Muscle of leg (tissue), 9 donors: ENCODE results near the gene SLC25A19. TPM values are rescaled to one million over a fixed set of nuclear protein-coding genes. Genes with fewer than 3 reads are reported as not detected.

Experiments
- polyA plus RNA-seq, 8 donors: library from polyadenylated mRNA; unstranded; fragments of 120-200 nt; gene quantifications; one replicate each; pipeline versions ENCODE4 v1.2.1 to v1.2.3, GENCODE V29; 2013; ENCODE audit warnings: inconsistent platforms in 1 of 8, low replicate concordance in 1 of 8; ENCODE audit not compliant: insufficient read length in 8 of 8, insufficient read depth in 1 of 8
- total RNA-seq: library from RNA; stranded (reverse); fragments of 120-200 nt; gene quantifications from one replicate; pipeline ENCODE4 v1.2.4, GENCODE V29; 2013

The SLC25A19 gene
- total and polyA plus RNA-seq, 9 donors: 6.1 to 8.3 (median 7.2) TPM

Other genes starting within 250 kb of the SLC25A19 start
- gene ATP5PD, start 242.5 kb downstream of the SLC25A19 start, total RNA-seq: 332 TPM
- 100 to 1,000 TPM; 216 to 280 (median 246) TPM for gene ATP5PD, start 242.5 kb downstream of the SLC25A19 start, polyA plus RNA-seq
- 16.8 TPM for gene KCTD2, start 242.2 kb downstream of the SLC25A19 start, total RNA-seq
- gene KCTD2, start 242.2 kb downstream of the SLC25A19 start, polyA plus RNA-seq: 10 to 100 TPM; 19.8 to 24.7 (median 22.2) TPM
- gene SLC16A5, start 201.5 kb downstream of the SLC25A19 start, total RNA-seq: 4.4 TPM
- gene SLC16A5, start 201.5 kb downstream of the SLC25A19 start, polyA plus RNA-seq: 10 to 100 TPM in 2 of 8 donors, 1 to 10 TPM in 6; 7.8 to 12.7 (median 8.4) TPM
- 2.4 TPM for gene ARMC7, start 179.5 kb downstream of the SLC25A19 start, total RNA-seq
- 1 to 10 TPM; 6.2 to 7.9 (median 7.5) TPM for gene ARMC7, start 179.5 kb downstream of the SLC25A19 start, polyA plus RNA-seq
- 55.6 TPM for gene NT5C, start 157.7 kb downstream of the SLC25A19 start, total RNA-seq
- 10 to 100 TPM; 38.3 to 53.8 (median 42.4) TPM for gene NT5C, start 157.7 kb downstream of the SLC25A19 start, polyA plus RNA-seq
- 138 TPM for gene JPT1, start 134.9 kb downstream of the SLC25A19 start, total RNA-seq
- gene JPT1, start 134.9 kb downstream of the SLC25A19 start, polyA plus RNA-seq: 100 to 1,000 TPM; 223 to 361 (median 294) TPM
- gene SUMO2, start 106.5 kb downstream of the SLC25A19 start, total RNA-seq: 242 TPM
- gene SUMO2, start 106.5 kb downstream of the SLC25A19 start, polyA plus RNA-seq: 100 to 1,000 TPM; 340 to 477 (median 387) TPM
- gene NUP85, start 83.8 kb downstream of the SLC25A19 start, total RNA-seq: 33.5 TPM
- 10 to 100 TPM; 35.1 to 51.2 (median 44.3) TPM for gene NUP85, start 83.8 kb downstream of the SLC25A19 start, polyA plus RNA-seq
- 13.3 TPM for gene GGA3, start 27.8 kb downstream of the SLC25A19 start, total RNA-seq
- 10 to 100 TPM; 26.7 to 35.9 (median 30.6) TPM for gene GGA3, start 27.8 kb downstream of the SLC25A19 start, polyA plus RNA-seq
- 71.7 TPM for gene MRPS7, start 27.6 kb downstream of the SLC25A19 start, total RNA-seq
- gene MRPS7, start 27.6 kb downstream of the SLC25A19 start, polyA plus RNA-seq: 10 to 100 TPM; 51.2 to 69.9 (median 60.1) TPM
- gene MIF4GD, start 18.2 kb downstream of the SLC25A19 start, total RNA-seq: 9.4 TPM
- 10 to 100 TPM in 7 of 8 donors, 1 to 10 TPM in 1; 9.9 to 14.8 (median 12.6) TPM for gene MIF4GD, start 18.2 kb downstream of the SLC25A19 start, polyA plus RNA-seq
- gene GRB2, start 116.2 kb upstream of the SLC25A19 start, total RNA-seq: 88.4 TPM
- gene GRB2, start 116.2 kb upstream of the SLC25A19 start, polyA plus RNA-seq: 100 to 1,000 TPM; 125 to 162 (median 148) TPM
- gene TMEM94, start 167.2 kb upstream of the SLC25A19 start, total RNA-seq: 31.5 TPM
- gene TMEM94, start 167.2 kb upstream of the SLC25A19 start, polyA plus RNA-seq: 10 to 100 TPM; 47.1 to 67.8 (median 60.4) TPM
- gene CASKIN2, start 226.1 kb upstream of the SLC25A19 start, total RNA-seq: 11.4 TPM
- gene CASKIN2, start 226.1 kb upstream of the SLC25A19 start, polyA plus RNA-seq: 10 to 100 TPM; 17.7 to 27.9 (median 23.9) TPM
- gene TSEN54, start 227.1 kb upstream of the SLC25A19 start, total RNA-seq: 21.0 TPM
- 10 to 100 TPM; 12.5 to 27.3 (median 20.2) TPM for gene TSEN54, start 227.1 kb upstream of the SLC25A19 start, polyA plus RNA-seq
- 4.3 TPM for gene LLGL2, start 236.3 kb upstream of the SLC25A19 start, total RNA-seq
- 10 to 100 TPM in 1 of 8 donors, 1 to 10 TPM in 7; 2.1 to 12.1 (median 4.7) TPM for gene LLGL2, start 236.3 kb upstream of the SLC25A19 start, polyA plus RNA-seq